ENCODE measurements around the gene FBXW8.

- TF ChIP-seq RARB (CRISPR knock-in tag; IDR thresholded peaks at IDR 0.05) (no peak), ZC3H10 (CRISPR knock-in tag; IDR thresholded peaks at IDR 0.05) (no peak), OSR1 (CRISPR knock-in tag; IDR thresholded peaks at IDR 0.05) (no peak), ARNTL (CRISPR knock-in tag; IDR thresholded peaks at IDR 0.05; ENCODE audit: borderline replicate concordance, low read depth) (no peak), PATZ1 (CRISPR knock-in tag; IDR thresholded peaks at IDR 0.05; ENCODE audit: borderline replicate concordance) (no peak), TCF4 (CRISPR knock-in tag; IDR thresholded peaks at IDR 0.05; ENCODE audit: borderline replicate concordance) (no peak), BACH2 (CRISPR knock-in tag; IDR thresholded peaks at IDR 0.05; ENCODE audit: borderline replicate concordance) (no peak), ESRRG (CRISPR knock-in tag; IDR thresholded peaks at IDR 0.05) (no peak), ZFP30 (CRISPR knock-in tag; IDR thresholded peaks at IDR 0.05) (no peak)
Measured at GRCh38 chr12:117048585-117048904, 137.8 kb downstream of the FBXW8 start.
